Fibroblast of skin of back (primary cell): ENCODE measurements around the gene ZNF133.
"Not testable (repeated sequence)": the region's sequence is repeated elsewhere in the genome, so short reads cannot be mapped to it uniquely, and the experiment has no call there.

ENCODE experiments used
- DNase-seq: peaks from one replicate; pipeline ENCODE4 v3.0.0-alpha.2; 2013

ZNF133 gene

DNA sequence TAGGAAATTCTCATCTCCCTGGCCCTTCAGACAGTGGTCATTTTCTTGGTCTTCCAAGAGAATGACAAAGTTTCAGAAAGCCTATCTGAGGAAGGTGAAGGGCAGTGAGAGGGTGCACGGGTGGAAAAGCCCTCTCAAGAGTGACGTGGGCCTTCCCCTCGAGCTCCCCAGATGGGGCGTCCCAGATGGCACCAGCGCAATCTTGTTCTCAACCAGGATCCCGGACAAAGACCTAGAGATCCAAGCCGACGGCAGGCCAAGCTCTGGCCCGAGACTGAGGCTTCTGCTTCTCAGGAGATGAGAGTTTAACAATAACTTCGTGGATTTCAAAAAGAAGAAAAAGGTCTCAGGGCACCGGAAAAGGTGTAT is 797 bp upstream of the ZNF133 start:
- no peak for DNase-seq

DNA sequence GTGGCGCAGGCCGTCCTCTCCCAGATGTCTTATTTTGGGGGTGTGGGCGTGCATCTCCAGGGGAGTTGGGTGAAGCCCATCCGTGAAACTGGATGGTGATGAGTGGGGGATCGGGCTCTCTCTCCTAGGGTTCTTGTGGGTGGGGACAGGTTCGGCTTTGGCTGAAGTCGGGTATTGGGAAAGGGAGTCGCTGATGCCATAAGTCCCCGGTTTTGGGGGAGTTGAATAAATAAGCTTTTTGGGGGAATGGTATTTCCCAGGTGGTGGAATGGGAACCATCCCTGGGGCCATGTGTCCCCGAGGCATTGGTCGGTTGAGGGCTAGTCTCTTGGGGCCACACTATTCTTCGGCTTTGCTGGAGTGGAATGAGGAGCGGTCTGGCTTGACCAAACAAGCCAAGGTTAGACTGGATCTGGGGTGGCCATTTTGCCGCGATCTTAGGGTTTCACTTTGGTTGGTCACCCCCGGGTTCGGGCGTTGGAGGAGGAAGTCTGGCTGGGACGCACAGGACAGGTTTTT is 481 bp downstream of the ZNF133 start:
- DNase-seq, result no peak

DNA sequence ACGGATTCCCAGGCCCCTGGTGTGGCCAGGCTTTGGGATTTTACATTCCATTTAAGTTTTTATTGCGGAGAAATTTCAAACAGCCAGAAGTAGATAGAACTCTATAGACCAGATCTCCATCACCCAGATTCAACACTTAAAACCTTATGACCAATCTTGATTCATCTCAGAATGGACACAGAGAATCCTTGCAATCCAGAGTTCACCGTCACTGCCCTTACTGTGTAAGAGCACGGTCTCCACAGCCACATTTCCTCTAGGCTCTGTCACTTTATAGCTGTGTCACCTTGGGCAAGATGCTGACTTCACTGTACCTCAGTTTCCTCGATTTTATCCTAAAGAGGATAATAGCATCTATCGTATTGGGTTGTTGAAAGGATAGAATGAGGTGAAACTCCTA is 979 bp downstream of the ZNF133 start:
- DNase-seq, result no peak

DNA sequence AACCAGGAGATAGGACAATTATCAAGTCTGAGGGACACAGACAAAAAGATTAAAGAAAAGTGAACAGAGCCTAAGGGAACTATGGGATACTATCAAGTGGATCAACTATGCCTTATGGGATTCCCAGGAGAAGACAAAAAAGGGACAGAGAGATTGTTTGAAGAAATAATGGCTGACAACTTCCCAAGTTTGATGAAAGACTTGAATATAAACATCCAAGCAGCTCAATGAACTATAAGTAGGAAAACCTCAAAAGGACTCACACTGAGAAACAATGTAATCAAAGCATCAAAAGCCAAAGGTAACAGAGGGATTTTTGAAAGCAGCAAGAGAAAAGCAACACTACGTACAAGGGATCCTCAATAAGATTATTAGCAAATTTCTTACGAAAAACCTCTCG is 11.0 kb downstream of the ZNF133 start:
- DNase-seq, result no peak

DNA sequence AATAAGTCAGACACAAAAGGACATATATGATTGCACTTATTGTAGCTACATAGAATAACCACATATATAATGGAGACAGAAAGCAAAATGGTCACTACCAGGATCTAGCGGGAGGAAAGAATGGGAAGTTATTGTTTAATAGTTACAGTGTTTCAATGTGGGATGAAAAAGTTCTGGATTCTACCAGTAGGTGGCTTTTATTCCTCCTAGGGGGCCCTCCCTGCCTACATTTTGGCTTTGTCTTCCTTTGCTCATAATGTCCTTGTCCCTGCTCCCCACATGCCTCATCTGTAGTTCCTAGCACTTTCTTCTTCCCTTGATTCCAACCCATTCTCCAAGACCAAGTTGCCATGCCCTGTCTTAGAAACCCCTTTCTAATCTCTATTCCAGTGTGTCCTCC is 16.3 kb downstream of the ZNF133 start:
- no peak for DNase-seq

DNA sequence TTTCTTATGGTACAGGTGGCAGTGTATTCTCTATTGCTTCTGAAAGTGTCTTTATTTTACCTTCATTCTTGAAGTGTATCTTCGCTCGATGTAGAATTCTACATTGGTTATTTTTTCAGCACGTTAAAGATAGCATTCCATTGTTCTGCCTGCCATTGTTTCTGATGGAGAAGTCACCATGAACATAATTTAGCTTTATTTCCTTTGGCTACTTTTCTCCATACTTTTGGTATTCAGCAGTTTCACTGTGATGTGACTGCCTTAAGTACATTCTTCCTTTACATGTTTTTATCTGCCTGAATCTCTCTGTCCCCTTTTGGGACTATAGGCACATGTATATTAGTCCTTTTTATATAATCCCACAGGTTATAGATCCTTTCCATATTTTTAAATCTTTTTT is 19.0 kb downstream of the ZNF133 start:
- DNase-seq, result no peak

DNA sequence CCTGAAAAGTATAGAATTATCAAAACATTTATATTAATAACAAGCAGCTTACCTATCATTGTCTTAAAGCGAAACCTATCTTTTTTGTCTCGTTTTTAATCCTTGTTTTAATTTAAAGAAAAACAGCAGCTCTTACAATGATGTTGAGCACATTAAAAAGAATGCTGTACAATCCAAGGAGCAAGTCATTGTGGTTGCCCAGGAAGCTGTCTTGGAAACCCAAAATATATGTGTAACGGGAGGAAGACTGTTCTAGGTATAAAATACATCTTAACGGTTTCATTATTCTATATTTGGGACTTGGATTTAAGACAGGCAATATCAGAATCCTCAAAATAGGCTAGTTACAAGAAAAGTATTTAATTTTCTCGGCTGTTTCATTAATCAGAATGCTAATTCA is 21.7 kb downstream of the ZNF133 start:
- DNase-seq, result no peak

DNA sequence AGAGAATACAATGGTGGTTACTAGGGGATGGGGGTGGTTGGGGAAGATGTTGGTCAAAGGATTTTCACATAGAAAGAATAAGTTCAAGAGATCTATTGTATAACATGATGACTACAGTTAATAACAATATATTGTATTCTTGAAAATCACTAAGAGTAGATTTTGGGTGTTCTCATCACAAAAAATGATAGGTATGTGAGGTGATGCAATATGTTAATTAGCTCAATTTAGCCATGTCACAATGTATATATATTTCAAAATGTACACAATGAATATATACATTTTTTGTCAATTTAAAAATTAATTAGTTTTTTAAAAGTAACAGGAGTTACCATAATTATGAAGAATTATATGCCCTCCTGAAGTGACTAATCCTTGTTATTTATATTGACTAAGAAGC is 22.3 kb downstream of the ZNF133 start:
- no peak for DNase-seq

DNA sequence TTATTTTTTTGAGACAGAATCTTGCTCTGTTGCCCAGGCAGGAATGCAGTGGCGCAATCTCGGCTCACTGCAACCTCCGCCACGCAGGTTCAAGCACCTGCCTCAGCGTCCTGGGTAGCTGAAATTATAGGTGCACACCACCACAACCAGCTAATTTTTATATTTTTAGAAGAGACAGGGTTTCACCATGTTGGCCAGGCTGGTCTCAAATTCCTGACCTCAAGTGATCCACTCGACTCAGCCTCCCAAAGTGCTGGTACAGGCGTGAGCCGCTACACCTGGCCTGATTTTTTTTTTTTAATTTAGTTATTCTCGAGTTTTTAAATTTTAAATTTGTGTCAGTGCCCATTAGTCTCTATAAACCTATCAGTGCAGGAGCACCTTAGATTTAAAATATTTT is 24.4 kb downstream of the ZNF133 start:
- DNase-seq, result no peak

DNA sequence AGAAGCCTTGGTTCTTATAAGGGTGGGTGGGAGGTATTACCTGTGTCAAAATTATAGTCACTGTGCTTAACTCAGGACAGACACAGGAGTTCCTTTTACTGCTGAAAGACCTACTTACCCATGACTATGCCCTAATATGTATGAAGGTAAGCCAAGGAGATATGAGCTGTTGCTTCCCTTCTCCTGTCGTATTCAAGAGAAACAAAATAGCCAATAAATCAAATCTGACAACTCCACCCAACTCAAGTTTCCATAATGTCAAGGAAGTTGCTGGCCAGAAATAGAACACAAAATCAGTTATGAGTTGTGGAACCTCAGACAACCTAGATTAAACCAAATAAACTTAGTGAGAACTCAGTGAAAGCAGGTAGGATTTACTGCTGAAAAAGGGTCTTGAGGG is 25.1 kb downstream of the ZNF133 start:
- no peak for DNase-seq

DNA sequence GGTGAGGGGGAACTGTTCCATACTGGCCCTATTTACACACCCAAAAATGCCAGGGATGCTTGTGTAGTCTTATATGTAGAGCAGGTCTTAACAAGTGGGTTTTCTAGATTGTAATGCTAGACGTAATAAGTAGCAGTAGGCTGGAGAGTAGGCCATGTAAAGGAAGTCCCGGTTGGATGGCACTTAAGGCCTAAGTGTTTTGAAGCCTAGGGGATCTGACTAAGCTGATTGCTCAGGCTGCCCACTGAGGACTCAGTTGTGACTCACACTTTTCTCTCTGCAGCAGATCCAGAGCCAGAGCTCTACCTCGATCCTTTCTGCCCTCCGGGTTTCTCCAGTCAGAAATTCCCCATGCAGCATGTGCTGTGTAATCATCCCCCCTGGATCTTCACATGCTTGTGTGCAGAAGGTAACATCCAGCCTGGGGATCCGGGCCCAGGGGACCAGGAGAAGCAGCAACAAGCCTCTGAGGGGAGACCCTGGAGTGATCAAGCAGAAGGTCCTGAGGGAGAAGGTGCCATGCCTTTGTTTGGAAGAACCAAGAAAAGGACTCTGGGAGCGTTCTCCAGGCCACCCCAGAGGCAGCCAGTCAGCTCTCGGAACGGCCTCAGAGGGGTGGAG is 26.6 kb downstream of the ZNF133 start:
- DNase-seq, result peak; percentile 53

DNA sequence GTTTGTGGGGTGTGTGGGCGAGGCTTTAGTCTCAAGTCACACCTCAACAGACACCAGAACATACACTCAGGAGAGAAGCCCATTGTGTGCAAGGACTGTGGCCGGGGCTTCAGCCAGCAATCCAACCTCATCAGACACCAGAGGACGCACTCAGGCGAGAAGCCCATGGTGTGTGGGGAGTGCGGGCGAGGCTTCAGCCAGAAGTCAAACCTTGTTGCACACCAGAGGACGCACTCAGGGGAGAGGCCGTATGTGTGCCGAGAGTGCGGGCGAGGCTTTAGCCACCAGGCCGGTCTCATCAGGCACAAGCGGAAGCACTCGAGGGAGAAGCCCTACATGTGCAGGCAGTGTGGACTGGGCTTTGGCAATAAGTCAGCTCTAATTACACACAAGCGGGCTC is 27.8 kb downstream of the ZNF133 start:
- no peak for DNase-seq

DNA sequence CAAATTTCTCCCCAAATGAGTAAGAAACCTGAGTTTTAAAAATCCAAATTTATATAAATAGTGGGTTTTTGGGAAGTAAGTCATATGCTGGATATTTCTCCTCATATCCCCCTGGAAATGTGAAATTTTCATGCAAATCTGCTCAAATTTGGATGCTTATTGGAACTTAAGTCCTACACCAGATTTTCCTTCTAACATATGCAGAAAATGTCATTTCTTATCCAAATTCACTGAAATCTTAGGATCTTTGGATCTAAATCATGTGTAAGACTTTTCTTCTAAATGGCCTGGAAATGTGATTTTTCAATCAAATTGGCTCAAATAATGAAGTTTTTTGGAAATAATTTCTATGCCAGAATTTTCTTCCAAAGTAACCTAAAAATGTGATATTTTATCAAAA is 33.0 kb downstream of the ZNF133 start:
- no peak for DNase-seq

DNA sequence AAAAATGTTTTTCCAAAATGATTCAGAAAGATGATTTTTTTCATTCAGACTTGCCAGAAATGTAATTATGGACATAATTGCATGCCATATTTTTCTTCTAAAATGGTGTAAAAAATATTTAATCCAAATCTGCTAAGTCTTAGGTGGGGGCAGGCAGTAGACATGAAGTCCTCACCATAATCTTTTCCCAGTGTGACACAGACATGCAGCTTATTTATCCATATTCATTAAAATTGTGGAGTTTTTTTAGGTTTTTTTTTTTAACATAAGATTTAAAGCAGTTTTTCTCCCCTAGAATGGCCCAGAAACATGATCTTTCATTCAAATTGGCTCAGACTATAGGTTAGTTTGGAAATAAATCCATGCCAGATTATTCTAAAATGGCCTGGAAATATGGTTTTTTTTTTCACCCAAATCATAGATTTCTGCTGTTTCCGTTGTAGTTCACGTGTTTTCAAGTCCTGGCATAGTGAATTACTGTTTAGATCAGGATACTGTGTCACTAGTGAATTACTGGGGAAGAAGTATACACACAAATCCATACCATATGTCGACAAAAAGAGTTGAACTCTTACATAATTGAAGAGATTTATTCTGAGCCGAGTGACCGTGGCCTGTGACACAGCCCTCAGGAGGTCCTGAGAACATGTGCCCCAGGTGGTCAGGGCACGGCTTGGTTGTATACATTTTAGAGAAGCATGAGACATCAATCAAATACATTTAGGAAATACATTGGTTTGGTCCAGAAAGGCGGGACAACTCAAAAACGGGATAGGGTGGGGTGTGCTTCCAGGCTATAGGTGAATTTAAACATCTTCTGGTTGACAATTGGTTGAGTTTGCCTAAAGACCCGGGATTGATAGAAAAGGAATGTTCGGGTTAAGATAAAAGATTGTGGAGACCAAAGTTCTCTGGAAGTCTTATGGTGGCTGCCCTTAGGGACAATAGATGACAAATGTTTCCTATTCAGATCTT is 33.9 kb downstream of the ZNF133 start:
- no peak for DNase-seq

DNA sequence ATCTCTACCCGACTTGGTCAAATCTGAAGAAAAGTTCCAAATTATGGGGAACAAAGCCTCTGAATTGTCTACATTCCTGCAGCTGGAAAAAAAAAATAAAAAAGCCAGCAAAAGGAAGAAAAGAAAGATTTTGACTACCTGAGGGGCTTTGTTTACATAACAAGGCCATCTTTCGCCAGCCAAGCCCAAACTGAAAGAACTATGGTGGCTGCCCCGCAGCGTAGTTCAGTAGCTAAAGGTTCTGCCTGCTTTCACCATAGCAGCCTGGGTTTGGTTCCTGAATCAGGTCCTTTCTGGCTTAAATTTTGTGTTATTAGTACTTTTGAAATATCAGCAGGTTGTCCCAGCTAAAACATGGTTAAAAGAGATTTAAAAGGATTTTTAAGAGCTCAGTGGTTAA is 35.4 kb downstream of the ZNF133 start:
- DNase-seq, result no peak

DNA sequence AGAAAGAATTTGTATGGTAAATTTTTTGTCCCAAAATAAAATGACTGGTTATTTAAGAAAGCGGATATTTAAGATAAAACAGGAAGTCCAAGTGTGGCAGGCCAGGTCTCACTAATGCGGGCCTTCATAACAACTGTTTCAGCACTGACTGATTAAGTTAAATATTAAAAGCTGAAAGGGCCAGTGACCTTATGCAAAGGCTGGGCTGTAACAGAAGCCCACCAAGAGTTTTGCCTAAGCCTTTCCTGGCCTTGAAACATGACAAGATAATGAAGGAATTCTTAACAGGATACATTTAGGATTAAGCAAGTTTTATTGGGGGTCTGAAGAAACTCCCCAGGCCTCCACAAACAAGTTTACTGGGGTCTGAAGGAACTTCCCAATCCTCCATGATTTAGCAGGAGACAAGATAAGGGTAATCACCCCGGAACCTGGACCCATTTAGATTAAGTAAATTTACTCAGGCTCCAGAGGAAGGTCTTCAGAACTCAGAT is 36.3 kb downstream of the ZNF133 start:
- DNase-seq, result no peak

DNA sequence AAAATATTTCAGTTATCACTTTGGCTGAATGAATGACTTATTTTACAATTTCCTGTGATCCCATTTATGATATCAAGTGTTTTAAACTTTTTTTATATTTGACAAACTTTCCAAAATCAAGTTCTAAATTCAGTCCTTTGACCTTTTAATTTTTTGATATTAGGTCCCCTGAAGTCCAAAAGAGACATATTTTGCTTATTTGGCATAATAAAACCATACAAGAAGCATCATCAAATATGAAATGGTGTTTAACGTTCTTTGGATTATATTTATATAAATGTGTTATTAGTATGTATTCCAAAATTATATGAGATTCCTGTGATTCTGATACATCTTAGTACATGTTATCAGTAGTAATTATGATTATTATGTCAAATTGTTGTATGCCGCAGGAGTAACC is 38.7 kb downstream of the ZNF133 start:
- DNase-seq, result no peak

DNA sequence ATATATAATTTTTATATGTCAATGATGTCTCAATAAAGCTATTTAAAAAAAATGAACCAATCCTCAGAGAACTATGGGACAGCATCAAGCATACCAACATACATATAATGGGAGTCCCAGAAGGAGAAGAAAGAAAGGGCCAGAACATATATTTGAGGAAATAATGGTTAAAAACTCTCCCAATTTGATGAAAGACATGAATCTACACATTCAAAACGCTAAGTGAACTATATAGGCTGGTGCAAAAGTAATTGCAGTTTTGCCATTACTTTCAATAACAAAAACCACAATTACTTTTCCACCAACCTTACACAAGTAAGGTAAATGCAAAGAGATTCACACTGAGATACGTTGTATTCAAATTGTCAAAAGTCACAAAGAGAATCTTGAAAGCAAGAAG is 43.4 kb downstream of the ZNF133 start:
- no peak for DNase-seq

DNA sequence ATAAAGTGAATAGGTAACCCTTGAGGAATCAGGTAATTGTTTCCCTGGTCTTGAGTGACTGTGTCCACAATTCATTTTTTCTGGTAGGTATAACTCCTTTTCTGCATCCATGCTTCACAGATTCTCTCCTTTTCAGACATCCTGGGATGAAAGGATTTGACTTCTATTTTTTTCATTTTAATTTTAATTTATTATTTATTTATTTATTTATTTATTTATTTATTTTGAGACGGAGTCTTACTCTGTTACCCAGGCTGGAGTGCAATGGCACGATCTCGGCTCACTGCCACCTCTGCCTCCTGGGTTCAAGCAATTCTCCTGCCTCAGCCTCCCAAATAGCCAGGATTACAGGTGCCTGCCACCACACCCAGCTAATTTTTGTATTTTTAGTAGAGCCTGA is 61.4 kb downstream of the ZNF133 start:
- not testable (repeated sequence) for DNase-seq

DNA sequence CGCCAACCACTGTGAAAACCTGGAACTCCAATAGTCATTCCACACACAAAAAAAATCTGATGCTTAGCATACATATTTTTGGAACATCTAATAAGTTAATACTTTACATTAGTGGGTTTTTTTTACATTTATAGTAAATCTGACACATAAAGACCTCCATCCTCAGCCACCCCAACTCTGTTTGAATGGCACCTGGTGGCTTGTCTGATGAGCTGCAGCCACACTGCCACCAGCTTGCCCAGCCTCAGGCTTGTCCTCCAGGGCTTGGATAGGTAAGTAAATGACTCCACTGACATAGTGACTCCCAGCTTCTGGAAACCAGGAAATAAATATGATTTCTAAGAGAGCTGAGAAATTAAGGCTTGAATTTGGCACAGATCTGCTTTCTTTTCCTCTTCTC is 71.5 kb downstream of the ZNF133 start:
- DNase-seq, result no peak

DNA sequence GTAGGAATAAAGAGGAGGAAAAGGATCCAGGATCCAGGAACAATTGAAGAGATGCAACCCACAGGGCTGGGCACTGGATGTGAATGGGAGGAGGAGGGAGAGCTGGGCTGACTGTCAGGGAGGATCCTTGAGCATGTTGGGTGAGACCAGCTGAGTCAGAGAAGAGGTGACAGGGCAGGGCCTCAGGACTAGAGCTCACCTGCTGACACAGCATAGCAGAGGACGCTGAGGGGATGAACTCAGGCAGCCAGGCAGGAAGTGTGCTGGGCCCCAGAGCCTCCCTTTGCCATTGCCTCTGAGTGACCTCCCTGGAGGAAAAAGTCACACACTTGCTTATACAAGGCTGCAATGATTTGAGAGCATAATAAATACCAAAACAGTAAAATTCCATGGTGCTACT is 72.3 kb downstream of the ZNF133 start:
- no peak for DNase-seq

DNA sequence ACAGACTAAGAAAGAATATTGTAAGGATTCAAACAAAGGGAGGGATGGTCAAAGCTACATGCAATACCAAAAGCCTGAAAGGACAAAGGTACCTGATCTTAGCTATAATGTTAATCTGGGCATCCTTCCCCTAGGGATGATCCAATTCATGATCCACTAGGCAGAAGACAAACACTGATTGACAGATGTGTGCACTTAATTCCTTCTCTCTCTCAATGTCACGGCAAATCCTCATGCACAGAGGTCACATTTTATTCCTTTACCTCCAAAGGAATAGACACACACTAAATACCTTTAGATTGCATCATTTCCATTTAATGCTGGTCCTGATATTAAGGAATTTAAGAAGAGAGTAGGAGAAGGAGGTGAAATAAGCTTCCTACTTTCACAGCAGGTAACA is 73.4 kb downstream of the ZNF133 start:
- DNase-seq, result no peak

DNA sequence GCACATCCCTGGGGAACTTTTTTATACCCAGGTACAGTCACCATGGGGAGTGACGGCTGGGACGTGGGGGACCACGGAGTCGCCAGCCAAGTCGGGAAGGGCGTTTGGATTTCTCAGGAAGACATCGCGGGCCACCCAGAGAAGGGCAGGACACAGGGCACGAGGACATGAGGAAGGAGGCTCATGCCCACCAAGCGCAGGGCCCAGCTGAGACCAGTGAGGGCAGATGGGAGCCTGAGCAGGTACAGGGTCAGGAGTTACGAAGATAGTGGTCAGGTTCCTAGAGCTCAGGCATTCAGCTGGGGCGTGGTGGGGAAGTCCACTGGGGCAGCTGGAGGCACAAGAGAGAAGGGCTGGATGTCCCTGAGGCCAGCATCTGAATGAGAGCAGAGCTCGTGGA is 74.6 kb downstream of the ZNF133 start:
- no peak for DNase-seq

DNA sequence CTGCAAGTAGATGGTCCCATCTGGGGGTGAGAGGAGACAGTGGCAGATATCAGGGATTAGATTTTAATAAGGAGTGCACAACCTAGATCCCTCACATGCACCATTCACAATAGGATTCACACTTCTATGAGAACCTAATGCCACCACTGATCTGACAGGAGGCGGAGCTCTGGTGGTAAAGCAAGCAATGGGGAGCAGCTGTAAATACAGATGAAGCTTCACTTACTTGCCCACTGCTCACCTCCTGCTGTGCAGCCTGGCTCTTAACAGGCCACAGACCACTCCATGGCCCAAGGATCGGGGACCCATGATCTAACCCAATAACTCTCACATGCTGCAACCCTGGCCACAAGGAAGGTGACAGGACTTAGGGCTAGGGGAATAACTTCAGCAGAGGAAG is 75.4 kb downstream of the ZNF133 start:
- DNase-seq, result no peak
